Activated CD4-positive, alpha-beta T cell treated with anti-CD3 and anti-CD28 coated beads, Interleukin-2, Interleukin-6, amounts not matched to agents 100 ng/mL and 50 ng/mL, durations not matched to agents 16 hours and 8 hours (primary cell): ENCODE data around the gene SPOCK2.

Source experiments
- DNase-seq: peaks from one replicate; pipeline ENCODE4 v3.0.0-alpha.2; 2020

Gene SPOCK2

GRCh38 chr10:72026278-72027111, 61.9 kb downstream of the SPOCK2 start:
- no peak for DNase-seq

- no peak for DNase-seq
Measured at GRCh38 chr10:72025832-72026231, 62.5 kb downstream of the SPOCK2 start.

- no peak for DNase-seq
Measured at GRCh38 chr10:72025400-72025799, 63.0 kb downstream of the SPOCK2 start.

GRCh38 chr10:72024596-72024995, 63.8 kb downstream of the SPOCK2 start:
- no peak for DNase-seq

- no peak for DNase-seq
Measured at GRCh38 chr10:72022228-72022627, 66.1 kb downstream of the SPOCK2 start.

GRCh38 chr10:72020914-72021809, 67.2 kb downstream of the SPOCK2 start:
- DNase-seq = no peak

- DNase-seq = no peak
Measured at GRCh38 chr10:72019085-72019876, 69.1 kb downstream of the SPOCK2 start.

- DNase-seq = no peak
Measured at GRCh38 chr10:72016608-72017300, 71.6 kb downstream of the SPOCK2 start.

- no peak for DNase-seq
Measured at GRCh38 chr10:72015841-72016240, 72.5 kb downstream of the SPOCK2 start.

- DNase-seq = no peak
Measured at GRCh38 chr10:72014785-72015480, 73.4 kb downstream of the SPOCK2 start.

GRCh38 chr10:72014197-72014596, 74.2 kb downstream of the SPOCK2 start:
- DNase-seq = no peak

GRCh38 chr10:72013202-72013945, 75.0 kb downstream of the SPOCK2 start:
- DNase-seq = no peak

- no peak for DNase-seq
Measured at GRCh38 chr10:72012796-72013195, 75.6 kb downstream of the SPOCK2 start.

- no peak for DNase-seq
Measured at GRCh38 chr10:72011976-72012512, 76.3 kb downstream of the SPOCK2 start.

GRCh38 chr10:72011468-72011867, 76.9 kb downstream of the SPOCK2 start:
- no peak for DNase-seq

GRCh38 chr10:72011016-72011415, 77.3 kb downstream of the SPOCK2 start:
- DNase-seq = no peak

GRCh38 chr10:72010234-72010973, 77.9 kb downstream of the SPOCK2 start:
- no peak for DNase-seq

- DNase-seq = no peak
Measured at GRCh38 chr10:72009425-72010081, 78.8 kb downstream of the SPOCK2 start.

GRCh38 chr10:72009051-72009424, 79.3 kb downstream of the SPOCK2 start:
- DNase-seq = no peak
